ENCODE results near the gene NMRAL1.

DNA sequence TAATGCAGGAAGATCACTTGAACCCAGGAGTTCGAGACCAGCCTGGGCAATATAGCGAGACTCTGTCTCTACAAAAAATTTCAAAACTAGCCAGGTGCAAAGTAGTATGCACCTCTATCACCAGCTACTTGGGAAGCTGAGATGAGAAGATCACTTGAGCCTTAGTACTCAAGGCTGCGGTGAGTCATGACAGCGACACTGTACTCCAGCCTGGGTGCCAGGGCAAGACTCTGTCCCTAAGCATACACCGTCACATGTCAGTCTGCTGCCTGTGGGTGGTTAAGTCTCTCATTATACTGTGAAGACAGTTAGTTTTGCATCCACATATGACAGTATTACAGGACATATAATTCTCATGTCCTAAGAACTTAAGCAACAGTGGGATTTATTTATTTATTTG is 21.8 kb downstream of the NMRAL1 start:
- no peak for TF ChIP-seq CTCF (IDR thresholded peaks at IDR 0.05 in 4 of 5, conservative IDR thresholded peaks at IDR 0.05 in 1 of 5)
- no peak for TF ChIP-seq POLR2A (IDR thresholded peaks at IDR 0.05)
